ENCODE measurements around the gene STIM2. TPM values are rescaled to one million over a fixed set of nuclear protein-coding genes. Genes with fewer than 3 reads are reported as not detected.
"Not testable (repeated sequence)": the region's sequence is repeated elsewhere in the genome, so short reads cannot be mapped to it uniquely, and the experiment has no call there.

STIM2 gene
- total RNA-seq, 6 experiments from 2014 or later, result 9.1 to 14.6 (median 9.6) TPM

DNA sequence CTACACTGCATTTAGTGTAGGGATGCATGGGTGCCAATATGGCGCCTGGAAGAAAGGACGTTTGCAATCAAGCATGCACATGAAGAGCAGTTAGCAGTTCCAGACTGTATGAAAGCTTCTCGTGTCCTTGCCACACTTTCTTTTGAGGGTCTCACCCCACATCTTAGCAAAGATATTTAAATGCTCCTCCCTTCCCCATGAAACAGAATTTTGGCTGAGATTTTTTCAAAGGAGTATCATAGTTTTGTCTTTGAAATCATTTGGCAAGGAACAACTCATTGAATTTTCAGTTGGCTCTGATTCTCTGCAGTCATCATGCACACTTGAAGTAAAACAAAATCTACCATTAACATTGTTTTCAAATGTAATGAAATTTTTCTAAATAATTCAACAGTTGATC, 39.6 kb upstream of the STIM2 start:
- H3K9me3 ChIP-seq, result no peaks in the 10 kb centered on the region
- H3K4me3 ChIP-seq, result no peak overlapping the region
- TF ChIP-seq, protein P1, sequence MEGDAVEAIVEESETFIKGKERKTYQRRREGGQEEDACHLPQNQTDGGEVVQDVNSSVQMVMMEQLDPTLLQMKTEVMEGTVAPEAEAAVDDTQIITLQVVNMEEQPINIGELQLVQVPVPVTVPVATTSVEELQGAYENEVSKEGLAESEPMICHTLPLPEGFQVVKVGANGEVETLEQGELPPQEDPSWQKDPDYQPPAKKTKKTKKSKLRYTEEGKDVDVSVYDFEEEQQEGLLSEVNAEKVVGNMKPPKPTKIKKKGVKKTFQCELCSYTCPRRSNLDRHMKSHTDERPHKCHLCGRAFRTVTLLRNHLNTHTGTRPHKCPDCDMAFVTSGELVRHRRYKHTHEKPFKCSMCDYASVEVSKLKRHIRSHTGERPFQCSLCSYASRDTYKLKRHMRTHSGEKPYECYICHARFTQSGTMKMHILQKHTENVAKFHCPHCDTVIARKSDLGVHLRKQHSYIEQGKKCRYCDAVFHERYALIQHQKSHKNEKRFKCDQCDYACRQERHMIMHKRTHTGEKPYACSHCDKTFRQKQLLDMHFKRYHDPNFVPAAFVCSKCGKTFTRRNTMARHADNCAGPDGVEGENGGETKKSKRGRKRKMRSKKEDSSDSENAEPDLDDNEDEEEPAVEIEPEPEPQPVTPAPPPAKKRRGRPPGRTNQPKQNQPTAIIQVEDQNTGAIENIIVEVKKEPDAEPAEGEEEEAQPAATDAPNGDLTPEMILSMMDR (IDR thresholded peaks at IDR 0.05), result no peak
- no peak for TF ChIP-seq POLR2A (IDR thresholded peaks at IDR 0.05)
- DNase-seq (no peak), ATAC-seq (no peak)
- no peak overlapping the region for H3K27ac ChIP-seq
- WGBS (ENCODE audit: insufficient coverage, low coverage, low lambda C conversion rate, missing lambda C conversion rate), result 100% methylated on average over 3 of the region's 3 CpGs
- H3K36me3 ChIP-seq, result no peaks in the 10 kb centered on the region
- peaks cover 0 to 12% (median 4%) of the 10 kb centered on the region in 4 donors for H3K4me1 ChIP-seq
- intact Hi-C loops (cut with DNase I), result no loop called here
- no peaks in the 10 kb centered on the region for H3K27me3 ChIP-seq

DNA sequence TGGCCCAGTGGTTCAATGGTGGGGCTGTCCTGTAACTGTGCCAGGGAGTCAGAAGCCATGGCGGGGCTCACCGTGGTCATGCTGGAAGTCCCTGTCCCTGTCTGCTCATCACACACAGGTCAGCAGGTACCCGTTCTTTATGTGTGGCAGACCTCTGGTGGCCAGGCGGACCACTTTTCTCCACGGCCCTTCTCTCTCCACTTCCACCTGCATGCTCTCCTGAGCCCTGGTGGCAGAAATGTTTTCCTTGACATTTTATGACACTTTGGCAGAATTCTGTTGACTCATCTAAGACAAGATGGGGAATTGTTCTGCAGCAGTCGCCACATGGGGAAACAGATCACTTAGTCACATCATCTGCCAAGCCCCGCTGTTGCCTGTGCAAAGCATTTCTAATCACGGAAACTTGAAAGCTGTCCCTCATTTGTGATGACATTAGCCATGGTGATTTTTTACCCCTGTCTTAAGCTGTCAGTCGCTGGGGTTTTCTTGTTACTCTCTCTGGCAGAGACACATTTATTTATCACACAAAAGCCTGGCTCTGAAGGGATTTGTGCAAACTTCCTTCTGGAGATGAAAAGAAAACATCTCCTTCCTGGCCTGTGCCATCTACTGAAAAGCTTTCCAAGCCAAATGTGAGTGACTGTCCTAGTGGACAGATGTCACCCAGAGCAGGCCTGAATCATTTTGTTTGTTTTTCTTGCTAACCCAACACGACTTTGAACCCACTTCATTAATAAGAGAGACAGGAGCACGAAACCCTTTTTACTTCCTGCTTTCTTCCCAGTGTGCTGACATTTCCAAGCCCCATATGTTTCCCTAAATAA, 38.8 kb upstream of the STIM2 start:
- Histone ChIP-seq H3K27ac (peak overlapping the region; percentile 31 to 75 (median 61)), H3K4me3 (no peak overlapping the region), H3K27me3 (no peaks in the 10 kb centered on the region), H3K9me3 (no peaks in the 10 kb centered on the region), H3K36me3 (no peaks in the 10 kb centered on the region), H3K4me1 (peaks cover 0 to 17% (median 4%) of the 10 kb centered on the region in 4 donors)
- ATAC-seq, result peak; percentile 93 to 96 (median 95)
- 44% methylated on average over 10 of the region's 11 CpGs for WGBS (ENCODE audit: insufficient coverage, low coverage, low lambda C conversion rate, missing lambda C conversion rate)
- peak in 1 of 3 donors; percentile 59 for DNase-seq
- TF ChIP-seq POLR2A (IDR thresholded peaks at IDR 0.05), result no peak
- TF ChIP-seq, protein P1 (IDR thresholded peaks at IDR 0.05), result peak in 1 of 4 donors; percentile 4
- intact Hi-C loops (cut with DNase I), result no loop called here

DNA sequence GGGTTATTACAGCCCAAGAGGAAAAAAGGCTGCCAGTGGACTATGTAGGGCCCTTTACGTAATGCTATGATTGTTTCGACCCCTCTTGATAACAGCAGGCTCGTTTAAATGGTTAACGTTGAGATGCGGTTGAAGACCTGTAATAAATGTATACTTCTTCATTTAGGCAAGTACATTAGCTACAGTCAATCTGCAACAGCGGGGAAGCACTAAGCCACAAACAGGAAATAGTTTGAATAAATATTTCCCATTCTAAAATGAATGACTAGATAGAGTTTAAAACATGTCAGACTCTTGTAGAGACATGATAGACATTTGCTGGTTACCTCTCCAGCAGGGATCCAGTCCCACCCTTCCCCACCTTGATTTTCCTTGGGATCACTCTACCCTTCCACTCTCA, 38.1 kb upstream of the STIM2 start:
- Histone ChIP-seq H3K36me3 (no peaks in the 10 kb centered on the region), H3K9me3 (no peaks in the 10 kb centered on the region), H3K27ac (peak overlapping the region; percentile 31 to 75 (median 61)), H3K4me3 (no peak overlapping the region), H3K27me3 (no peaks in the 10 kb centered on the region), H3K4me1 (peaks cover 0 to 20% (median 4%) of the 10 kb centered on the region in 4 donors)
- TF ChIP-seq, protein P1 (IDR thresholded peaks at IDR 0.05), result no peak
- TF ChIP-seq POLR2A (IDR thresholded peaks at IDR 0.05), result no peak
- WGBS (ENCODE audit: insufficient coverage, low coverage, low lambda C conversion rate, missing lambda C conversion rate), result 19% methylated on average over 6 of the region's 6 CpGs
- DNase-seq, result no peak
- ATAC-seq, result peak in 2 of 4 donors; percentile 11 to 13
- intact Hi-C loops (cut with DNase I), result no loop called here

DNA sequence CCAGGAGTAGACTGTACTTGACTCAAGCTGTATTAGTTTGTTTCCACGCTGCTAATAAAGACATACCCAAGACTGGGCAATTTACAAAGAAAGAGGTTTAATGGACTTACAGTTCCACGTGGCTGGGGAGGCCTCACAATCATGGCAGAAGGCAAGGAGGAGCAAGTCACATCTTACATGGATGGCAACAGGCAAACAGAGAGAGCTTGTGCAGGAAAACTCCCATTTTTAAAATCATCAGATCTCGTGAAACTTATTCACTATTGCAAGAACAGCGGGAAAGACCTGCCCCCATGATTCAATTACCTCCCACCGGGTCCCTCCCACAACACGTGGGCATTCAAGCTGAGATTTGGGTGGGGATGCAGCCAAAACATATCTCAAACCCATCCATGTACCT, 37.7 kb upstream of the STIM2 start:
- intact Hi-C loops (cut with DNase I); H3K27me3 ChIP-seq; H3K4me3 ChIP-seq; ATAC-seq; DNase-seq; H3K36me3 ChIP-seq; H3K9me3 ChIP-seq: not testable (repeated sequence)
- Histone ChIP-seq H3K27ac (peak overlapping the region in 1 of 3 donors; percentile 61), H3K4me1 (peaks cover 0 to 21% (median 4%) of the 10 kb centered on the region in 4 donors)
- 95% methylated on average over 5 of the region's 6 CpGs for WGBS (ENCODE audit: insufficient coverage, low coverage, low lambda C conversion rate, missing lambda C conversion rate)

DNA sequence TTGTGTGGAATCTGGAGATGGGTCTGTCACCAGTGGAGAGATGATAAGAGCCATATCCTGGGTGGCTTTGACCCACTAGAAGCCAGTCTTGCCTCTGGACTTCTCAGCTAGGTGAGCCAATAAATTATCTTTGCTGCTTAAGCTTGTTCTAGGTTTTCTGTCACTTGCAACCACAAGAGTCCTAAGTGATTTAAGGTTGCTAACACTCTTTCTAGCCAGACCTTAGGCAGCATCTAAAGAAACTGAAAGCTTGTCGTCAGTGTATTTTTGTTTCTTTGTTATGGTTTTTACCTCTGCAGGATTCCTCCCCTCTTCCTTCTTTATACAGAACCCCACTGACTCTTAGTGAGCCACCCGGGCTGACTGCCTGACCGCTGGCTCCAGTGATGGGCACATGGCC, 37.1 kb upstream of the STIM2 start:
- no peak for ATAC-seq
- H3K4me1 ChIP-seq, result peaks cover 0 to 21% (median 4%) of the 10 kb centered on the region in 4 donors
- 83% methylated on average over 2 of the region's 3 CpGs for WGBS (ENCODE audit: insufficient coverage, low coverage, low lambda C conversion rate, missing lambda C conversion rate)
- DNase-seq, result no peak
- intact Hi-C loops (cut with DNase I), result no loop called here
- no peaks in the 10 kb centered on the region for H3K36me3 ChIP-seq
- no peak overlapping the region for H3K4me3 ChIP-seq
- no peaks in the 10 kb centered on the region for H3K9me3 ChIP-seq
- no peak overlapping the region for H3K27ac ChIP-seq
- TF ChIP-seq, protein P1 (IDR thresholded peaks at IDR 0.05), result no peak
- no peak for TF ChIP-seq POLR2A (IDR thresholded peaks at IDR 0.05)
- no peaks in the 10 kb centered on the region for H3K27me3 ChIP-seq

Data from right lobe of liver (tissue), 6 donors.